Endothelial cell (in vitro differentiated cells): ENCODE measurements around the gene UEVLD. TPM values are rescaled to one million over a fixed set of nuclear protein-coding genes. Genes with fewer than 3 reads are reported as not detected.

ENCODE experiments used
- DNase-seq: peaks from one replicate; pipeline ENCODE4 v3.0.0; 2021; ENCODE audit warnings: low spot score
- H3K27ac Mint-ChIP-seq: one replicate; pipeline ENCODE4 v1.8.0; 2021; ENCODE audit warnings: mixed read lengths, inconsistent platforms; ENCODE audit not compliant: unreplicated experiment
- H3K27me3 Mint-ChIP-seq: one replicate; pipeline ENCODE4 v1.8.0; 2021; ENCODE audit warnings: mild to moderate bottlenecking, moderate library complexity, mixed read lengths, inconsistent platforms; ENCODE audit not compliant: unreplicated experiment
- H3K36me3 Mint-ChIP-seq: one replicate; pipeline ENCODE4 v1.8.0; 2021; ENCODE audit warnings: mild to moderate bottlenecking, low read depth, mixed read lengths, inconsistent platforms; ENCODE audit not compliant: unreplicated experiment
- H3K4me1 Mint-ChIP-seq: one replicate; pipeline ENCODE4 v1.8.0; 2021; ENCODE audit warnings: mild to moderate bottlenecking, mixed read lengths, inconsistent platforms; ENCODE audit not compliant: unreplicated experiment
- H3K4me3 Mint-ChIP-seq: one replicate; pipeline ENCODE4 v1.8.0; 2021; ENCODE audit warnings: mild to moderate bottlenecking, mixed read lengths, inconsistent platforms; ENCODE audit not compliant: unreplicated experiment
- H3K9me3 Mint-ChIP-seq: one replicate; pipeline ENCODE4 v1.8.0; 2021; ENCODE audit warnings: mixed read lengths, inconsistent platforms; ENCODE audit not compliant: unreplicated experiment
- total RNA-seq: library from RNA; stranded (reverse); fragmentation: NEBNext Ultra II Directional; extraction: Animal tissue kit (Norgen Biotek cat#: 25700); gene quantifications from one replicate; pipeline ENCODE4 v1.2.1, GENCODE V29; 2021; ENCODE audit not compliant: unreplicated experiment
- TF ChIP-seq, protein P1 (sequence below): fragments of 200-600 bp; sonication (generic); IDR thresholded peaks from one replicate; pipeline ENCODE4 v1.5.0; 2021; ENCODE audit warnings: antibody characterized with exemption; ENCODE audit not compliant: unreplicated experiment

UEVLD gene
- total RNA-seq, 1 donor from 2014 or later, result 13.2 TPM

DNA sequence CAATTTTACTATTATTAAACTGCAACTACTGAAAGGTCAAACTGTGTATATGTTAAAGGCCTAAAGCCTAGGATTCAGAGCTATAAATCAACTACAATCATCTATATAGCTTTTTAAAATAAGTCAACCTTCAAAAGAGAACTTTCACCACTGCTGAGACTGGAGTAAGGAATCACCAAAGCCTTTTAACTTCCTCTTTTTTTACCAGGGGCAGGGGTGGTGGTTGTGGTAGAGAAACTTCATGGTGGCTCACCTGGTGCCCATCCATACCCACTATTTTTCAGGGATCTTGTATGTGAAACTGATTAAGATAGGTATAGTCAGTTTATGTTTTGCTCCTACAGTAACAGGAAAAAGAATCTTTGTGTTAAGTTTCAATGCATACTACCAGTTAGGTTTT lies 93.3 kb downstream of the UEVLD start:
- TF ChIP-seq, protein P1, sequence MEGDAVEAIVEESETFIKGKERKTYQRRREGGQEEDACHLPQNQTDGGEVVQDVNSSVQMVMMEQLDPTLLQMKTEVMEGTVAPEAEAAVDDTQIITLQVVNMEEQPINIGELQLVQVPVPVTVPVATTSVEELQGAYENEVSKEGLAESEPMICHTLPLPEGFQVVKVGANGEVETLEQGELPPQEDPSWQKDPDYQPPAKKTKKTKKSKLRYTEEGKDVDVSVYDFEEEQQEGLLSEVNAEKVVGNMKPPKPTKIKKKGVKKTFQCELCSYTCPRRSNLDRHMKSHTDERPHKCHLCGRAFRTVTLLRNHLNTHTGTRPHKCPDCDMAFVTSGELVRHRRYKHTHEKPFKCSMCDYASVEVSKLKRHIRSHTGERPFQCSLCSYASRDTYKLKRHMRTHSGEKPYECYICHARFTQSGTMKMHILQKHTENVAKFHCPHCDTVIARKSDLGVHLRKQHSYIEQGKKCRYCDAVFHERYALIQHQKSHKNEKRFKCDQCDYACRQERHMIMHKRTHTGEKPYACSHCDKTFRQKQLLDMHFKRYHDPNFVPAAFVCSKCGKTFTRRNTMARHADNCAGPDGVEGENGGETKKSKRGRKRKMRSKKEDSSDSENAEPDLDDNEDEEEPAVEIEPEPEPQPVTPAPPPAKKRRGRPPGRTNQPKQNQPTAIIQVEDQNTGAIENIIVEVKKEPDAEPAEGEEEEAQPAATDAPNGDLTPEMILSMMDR, result no peak
- no peaks in the 10 kb centered on the region for H3K9me3 Mint-ChIP-seq
- H3K27ac Mint-ChIP-seq, result no peak overlapping the region
- H3K27me3 Mint-ChIP-seq, result no peaks in the 10 kb centered on the region
- no peak overlapping the region for H3K4me3 Mint-ChIP-seq
- DNase-seq, result no peak
- H3K4me1 Mint-ChIP-seq, result no peaks in the 10 kb centered on the region
- peaks cover under 1% of the 10 kb centered on the region for H3K36me3 Mint-ChIP-seq

DNA sequence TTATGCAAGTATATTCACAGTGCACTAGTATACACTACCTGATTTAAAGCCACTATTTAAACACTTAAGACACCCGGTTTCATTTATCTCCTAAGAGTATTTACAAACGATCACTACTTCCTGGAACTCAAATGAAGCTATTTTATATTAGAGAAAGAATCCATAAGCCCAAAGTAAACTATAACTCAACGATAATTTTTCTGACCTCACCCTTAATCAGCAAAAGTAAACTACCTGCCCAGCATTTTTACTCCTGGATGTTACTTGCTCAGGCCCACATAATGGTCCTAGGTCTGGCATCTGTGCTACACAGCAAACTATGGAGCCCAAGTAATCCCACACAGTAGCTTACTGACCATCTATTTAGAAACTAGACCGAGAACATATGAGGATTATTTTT lies 95.2 kb downstream of the UEVLD start:
- Mint-ChIP-seq H3K27ac (no peak overlapping the region), H3K4me3 (no peak overlapping the region), H3K9me3 (no peaks in the 10 kb centered on the region), H3K4me1 (no peaks in the 10 kb centered on the region), H3K27me3 (no peaks in the 10 kb centered on the region), H3K36me3 (peaks cover 9% of the 10 kb centered on the region)
- no peak for DNase-seq
- TF ChIP-seq, protein P1, result no peak

DNA sequence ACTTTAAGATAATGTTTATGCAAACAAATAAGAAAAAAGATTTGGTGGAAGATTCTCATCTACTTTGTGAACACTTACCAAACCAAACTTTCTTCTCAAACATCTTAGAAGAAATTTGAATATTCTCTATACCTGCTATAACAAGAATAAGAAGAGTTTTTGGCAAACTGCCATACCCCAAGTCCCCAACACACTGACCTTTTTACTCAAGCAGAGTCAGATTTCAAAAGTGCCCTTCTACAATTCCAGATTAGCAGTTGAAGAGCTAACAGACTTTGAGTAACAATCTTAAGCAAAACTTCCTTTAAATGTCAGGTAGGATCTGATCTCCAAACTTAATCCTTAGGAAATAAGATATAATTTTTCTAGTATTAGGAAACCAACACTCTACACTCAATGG lies 95.6 kb downstream of the UEVLD start:
- Mint-ChIP-seq H3K4me1 (no peaks in the 10 kb centered on the region), H3K4me3 (no peak overlapping the region), H3K36me3 (peaks cover 9% of the 10 kb centered on the region), H3K27ac (no peak overlapping the region), H3K27me3 (no peaks in the 10 kb centered on the region), H3K9me3 (no peaks in the 10 kb centered on the region)
- DNase-seq, result no peak
- TF ChIP-seq, protein P1, result no peak

DNA sequence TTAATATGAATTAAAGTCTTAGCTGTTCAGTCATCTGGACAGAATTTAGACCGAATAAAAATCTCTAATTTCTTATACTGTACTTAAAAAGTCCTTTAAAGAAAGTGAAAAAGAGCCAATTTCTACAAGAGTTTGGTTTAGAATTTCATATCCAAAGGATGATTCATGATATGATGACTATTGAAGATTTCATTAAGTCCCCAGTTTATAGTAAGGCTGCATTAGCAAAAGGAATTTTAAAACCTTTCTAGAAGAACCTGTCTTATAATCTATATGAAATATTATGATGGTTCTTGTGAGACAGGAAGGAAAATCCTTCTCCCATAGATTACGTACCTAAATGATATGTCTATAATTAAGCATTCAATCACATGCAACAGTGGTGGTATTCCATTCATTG lies 96.6 kb downstream of the UEVLD start:
- Mint-ChIP-seq H3K27me3 (no peaks in the 10 kb centered on the region), H3K4me1 (no peaks in the 10 kb centered on the region), H3K9me3 (no peaks in the 10 kb centered on the region), H3K4me3 (no peak overlapping the region), H3K36me3 (peaks cover 9% of the 10 kb centered on the region), H3K27ac (no peak overlapping the region)
- TF ChIP-seq, protein P1, result no peak
- DNase-seq, result no peak

DNA sequence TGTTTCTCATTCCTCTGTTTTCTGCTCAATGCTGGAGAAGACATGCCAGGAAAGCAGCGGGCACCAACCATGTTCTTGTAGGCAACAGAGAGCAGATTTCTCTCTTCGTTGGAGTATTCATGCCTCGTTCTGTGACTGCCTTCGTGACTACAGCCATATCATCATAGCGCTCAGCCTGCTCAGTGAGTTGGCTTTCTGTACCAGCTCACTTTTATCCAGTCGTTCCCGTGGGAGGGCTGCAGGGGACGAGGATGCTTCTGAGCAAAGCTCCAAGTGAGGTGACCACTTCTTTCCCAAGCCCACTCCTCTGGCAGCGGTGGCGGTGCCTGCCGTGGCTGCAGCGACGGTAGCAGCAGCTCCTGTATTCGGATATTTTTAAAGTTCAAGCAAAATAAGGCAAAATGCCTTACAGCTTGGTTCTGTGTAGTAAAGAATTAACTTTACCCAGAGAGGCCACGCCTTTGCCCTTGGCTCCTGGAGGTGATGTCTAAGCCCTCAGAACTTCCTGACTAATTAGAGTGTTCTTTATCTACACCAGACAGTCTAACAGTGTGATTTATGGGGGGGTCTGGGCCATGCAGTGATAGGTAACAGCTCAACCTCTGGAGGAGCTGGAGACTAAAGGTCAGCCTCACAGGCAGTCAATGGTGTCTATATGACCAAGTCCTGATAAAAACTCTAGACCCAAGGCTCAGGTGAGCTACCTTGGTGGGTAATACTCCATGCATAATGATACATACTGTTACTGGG lies 97.6 kb downstream of the UEVLD start:
- Mint-ChIP-seq H3K27me3 (no peaks in the 10 kb centered on the region), H3K36me3 (peaks cover 9% of the 10 kb centered on the region), H3K4me1 (no peaks in the 10 kb centered on the region), H3K9me3 (no peaks in the 10 kb centered on the region), H3K4me3 (no peak overlapping the region), H3K27ac (no peak overlapping the region)
- TF ChIP-seq, protein P1, result no peak
- no peak for DNase-seq
